Neural cell (in vitro differentiated cells): ENCODE measurements around the gene SEPTIN5. TPM values are rescaled to one million over a fixed set of nuclear protein-coding genes. Genes with fewer than 3 reads are reported as not detected.

Experiments used
- H2AFZ ChIP-seq: fragments of 200-600, 300-800 bp; sonication (generic), shearing (Covaris generic); 2 replicates; pipeline ENCODE4 v1.6.0; 2014; ENCODE audit warnings: low read depth, mild to moderate bottlenecking, antibody characterized with exemption, low read length, moderate library complexity
- H3F3A ChIP-seq: fragments of 200-600 bp; shearing (Covaris generic); 2 replicates; pipeline ENCODE4 v1.6.1; 2016; ENCODE audit warnings: mild to moderate bottlenecking, moderate library complexity, mixed read lengths, antibody characterized with exemption, low read length; ENCODE audit not compliant: insufficient read depth, poor library complexity, severe bottlenecking
- H3K27ac ChIP-seq: fragments of 200-600, 300-800 bp; sonication (generic), shearing (Covaris generic); 2 replicates; pipeline ENCODE4 v1.5.1; 2014; ENCODE audit warnings: mild to moderate bottlenecking, low read length, moderate library complexity
- H3K27me3 ChIP-seq: fragments of 300-800, 200-600 bp; sonication (generic), shearing (Covaris generic); 2 replicates; pipeline ENCODE4 v1.6.0; 2014; ENCODE audit warnings: mild to moderate bottlenecking, low read depth, low read length, moderate library complexity; ENCODE audit not compliant: insufficient read depth
- H3K36me3 ChIP-seq: fragments of 300-800, 200-600 bp; sonication (generic), shearing (Covaris generic); 2 replicates; pipeline ENCODE4 v1.5.1; 2014; ENCODE audit warnings: mild to moderate bottlenecking, antibody characterized with exemption, low read length, moderate library complexity; ENCODE audit not compliant: insufficient read depth
- H3K4me2 ChIP-seq: fragments of 300-800, 200-600 bp; sonication (generic), shearing (Covaris generic); 2 replicates; pipeline ENCODE4 v1.6.0; 2014; ENCODE audit warnings: mild to moderate bottlenecking, low read length
- H3K4me3 ChIP-seq: fragments of 300-800, 200-600 bp; sonication (generic), shearing (Covaris generic); 2 replicates; pipeline ENCODE4 v1.5.1; 2014; ENCODE audit warnings: mild to moderate bottlenecking, low read length, moderate library complexity
- H3K79me2 ChIP-seq: fragments of 200-600 bp; shearing (Covaris generic); replicated peaks from 2 replicates; pipeline ENCODE4 v1.6.0; 2014; ENCODE audit warnings: mild to moderate bottlenecking, low read length, moderate library complexity; ENCODE audit not compliant: insufficient read depth
- H3K9ac ChIP-seq: fragments of 300-800, 200-600 bp; sonication (generic), shearing (Covaris generic); 2 replicates; pipeline ENCODE4 v1.6.1; 2016; ENCODE audit warnings: mild to moderate bottlenecking, low read length, mixed read lengths
- H3K9me2 ChIP-seq: fragments of 200-600 bp; shearing (Covaris generic); 2 replicates; pipeline ENCODE4 v1.6.1; 2016; ENCODE audit warnings: mild to moderate bottlenecking, low read length, mixed read lengths; ENCODE audit not compliant: insufficient read depth
- H3K9me3 ChIP-seq: fragments of 200-600, 300-800 bp; sonication (generic), shearing (Covaris generic); 2 replicates; pipeline ENCODE4 v1.6.1; 2016; ENCODE audit warnings: mild to moderate bottlenecking, mixed run types, low read length, moderate library complexity, mixed read lengths
- H4K20me1 ChIP-seq: fragments of 200-600 bp; shearing (Covaris generic); 2 replicates; pipeline ENCODE4 v1.6.1; 2016; ENCODE audit warnings: mild to moderate bottlenecking, mixed run types; ENCODE audit not compliant: insufficient read depth
- EP300 ChIP-seq: fragments of 450-650 bp; conservative IDR thresholded peaks from 2 replicates; pipeline ENCODE4 v1.6.1; 2014; ENCODE audit warnings: antibody characterized with exemption, mild to moderate bottlenecking, moderate library complexity; ENCODE audit not compliant: poor library complexity, severe bottlenecking
- EZH2 ChIP-seq: fragments of 200-600, 300-800 bp; shearing (Covaris generic), sonication (generic); IDR thresholded peaks from 2 replicates; pipeline ENCODE4 v1.6.1; 2014; ENCODE audit warnings: antibody characterized with exemption, low read length, borderline replicate concordance, mild to moderate bottlenecking; ENCODE audit not compliant: insufficient read depth, poor library complexity, severe bottlenecking
- MXI1 ChIP-seq: fragments of 450-650 bp; conservative IDR thresholded peaks from 2 replicates; pipeline ENCODE4 v1.6.1; 2014; ENCODE audit warnings: antibody characterized with exemption, mild to moderate bottlenecking; ENCODE audit not compliant: poor library complexity, severe bottlenecking
- POLR2AphosphoS5 ChIP-seq: IDR thresholded peaks from 2 replicates; pipeline ENCODE4 v1.6.1; 2012
- RAD21 ChIP-seq: fragments of 450-650 bp; conservative IDR thresholded peaks from 2 replicates; pipeline ENCODE4 v1.6.1; 2014; ENCODE audit warnings: antibody characterized with exemption, mild to moderate bottlenecking, moderate library complexity
- SMC3 ChIP-seq: fragments of 450-650 bp; conservative IDR thresholded peaks from 2 replicates; pipeline ENCODE4 v1.6.1; 2014; ENCODE audit warnings: antibody characterized with exemption, mild to moderate bottlenecking, moderate library complexity; ENCODE audit not compliant: poor library complexity
- TAF1 ChIP-seq: IDR thresholded peaks from 2 replicates; pipeline ENCODE4 v1.6.1; 2012; ENCODE audit warnings: low read depth
- polyA plus RNA-seq: library from polyadenylated mRNA; depleted of rRNA; stranded (reverse); fragments of >200 nt; gene quantifications from 2 replicates; pipeline ENCODE4 v1.2.3, GENCODE V29; 2014
- TF ChIP-seq, protein P1 (sequence below): fragments of 450-650 bp; IDR thresholded peaks from 2 replicates; pipeline ENCODE4 v1.5.1; 2014; ENCODE audit warnings: antibody characterized with exemption, mild to moderate bottlenecking, moderate library complexity; ENCODE audit not compliant: poor library complexity, severe bottlenecking
- TF ChIP-seq, protein P2 (sequence below): IDR thresholded peaks from 2 replicates; pipeline ENCODE4 v1.6.1; 2012; ENCODE audit warnings: borderline replicate concordance

SEPTIN5 gene
- polyA plus RNA-seq, 1 donor from 2014 or later: 166 TPM

DNA sequence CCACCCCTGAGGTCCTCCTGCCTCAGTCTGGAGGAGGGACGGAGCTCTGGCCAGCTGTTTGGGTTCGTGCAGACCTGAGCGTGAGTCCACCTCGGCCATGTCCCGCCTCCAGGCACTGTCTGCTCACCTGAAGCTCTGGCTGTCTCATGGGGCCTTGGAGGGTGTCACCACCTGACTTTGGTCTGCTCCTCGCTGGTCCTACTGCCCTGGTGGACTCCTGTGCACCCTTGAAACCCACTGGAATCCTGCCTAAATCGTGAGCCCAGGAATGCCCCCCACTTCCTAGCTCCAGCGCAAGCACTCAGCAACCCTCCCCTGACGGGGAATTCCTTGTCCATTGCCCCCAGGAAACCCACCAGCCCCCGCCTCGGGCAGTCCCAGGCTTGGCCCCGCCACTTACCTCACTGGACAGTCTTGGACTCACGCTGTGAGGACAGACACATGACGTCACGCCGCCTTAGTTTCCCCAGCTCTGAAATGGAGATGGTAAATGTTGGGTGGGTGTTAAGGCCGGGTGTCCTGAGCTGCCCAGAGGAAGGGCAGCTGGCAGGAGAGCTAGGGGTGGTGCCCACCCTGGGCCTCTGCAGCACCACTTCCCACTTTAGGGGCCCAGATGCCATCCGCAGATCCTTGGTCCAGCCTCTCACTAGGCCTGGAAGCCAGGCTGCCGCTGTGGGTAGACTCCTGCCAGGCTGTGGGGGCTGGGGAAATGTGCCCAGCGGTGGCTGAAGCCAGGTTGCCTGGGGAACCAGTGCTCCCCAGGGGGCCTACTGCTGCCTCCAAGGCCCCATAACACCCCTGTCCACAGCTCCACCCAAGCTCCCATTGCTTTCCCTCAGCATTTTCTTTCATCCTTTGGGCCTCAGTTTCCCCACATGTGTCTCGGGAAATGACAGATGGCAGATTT is 28.1 kb downstream of the SEPTIN5 start:
- H3F3A ChIP-seq: no peaks in the 10 kb centered on the region
- H3K9me2 ChIP-seq: no peaks in the 10 kb centered on the region
- TF ChIP-seq EP300 (no peak), POLR2AphosphoS5 (no peak), MXI1 (no peak), SMC3 (no peak), RAD21 (no peak), TAF1 (no peak), EZH2 (no peak)
- TF ChIP-seq, protein P1, sequence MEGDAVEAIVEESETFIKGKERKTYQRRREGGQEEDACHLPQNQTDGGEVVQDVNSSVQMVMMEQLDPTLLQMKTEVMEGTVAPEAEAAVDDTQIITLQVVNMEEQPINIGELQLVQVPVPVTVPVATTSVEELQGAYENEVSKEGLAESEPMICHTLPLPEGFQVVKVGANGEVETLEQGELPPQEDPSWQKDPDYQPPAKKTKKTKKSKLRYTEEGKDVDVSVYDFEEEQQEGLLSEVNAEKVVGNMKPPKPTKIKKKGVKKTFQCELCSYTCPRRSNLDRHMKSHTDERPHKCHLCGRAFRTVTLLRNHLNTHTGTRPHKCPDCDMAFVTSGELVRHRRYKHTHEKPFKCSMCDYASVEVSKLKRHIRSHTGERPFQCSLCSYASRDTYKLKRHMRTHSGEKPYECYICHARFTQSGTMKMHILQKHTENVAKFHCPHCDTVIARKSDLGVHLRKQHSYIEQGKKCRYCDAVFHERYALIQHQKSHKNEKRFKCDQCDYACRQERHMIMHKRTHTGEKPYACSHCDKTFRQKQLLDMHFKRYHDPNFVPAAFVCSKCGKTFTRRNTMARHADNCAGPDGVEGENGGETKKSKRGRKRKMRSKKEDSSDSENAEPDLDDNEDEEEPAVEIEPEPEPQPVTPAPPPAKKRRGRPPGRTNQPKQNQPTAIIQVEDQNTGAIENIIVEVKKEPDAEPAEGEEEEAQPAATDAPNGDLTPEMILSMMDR: no peak
- TF ChIP-seq, protein P2, sequence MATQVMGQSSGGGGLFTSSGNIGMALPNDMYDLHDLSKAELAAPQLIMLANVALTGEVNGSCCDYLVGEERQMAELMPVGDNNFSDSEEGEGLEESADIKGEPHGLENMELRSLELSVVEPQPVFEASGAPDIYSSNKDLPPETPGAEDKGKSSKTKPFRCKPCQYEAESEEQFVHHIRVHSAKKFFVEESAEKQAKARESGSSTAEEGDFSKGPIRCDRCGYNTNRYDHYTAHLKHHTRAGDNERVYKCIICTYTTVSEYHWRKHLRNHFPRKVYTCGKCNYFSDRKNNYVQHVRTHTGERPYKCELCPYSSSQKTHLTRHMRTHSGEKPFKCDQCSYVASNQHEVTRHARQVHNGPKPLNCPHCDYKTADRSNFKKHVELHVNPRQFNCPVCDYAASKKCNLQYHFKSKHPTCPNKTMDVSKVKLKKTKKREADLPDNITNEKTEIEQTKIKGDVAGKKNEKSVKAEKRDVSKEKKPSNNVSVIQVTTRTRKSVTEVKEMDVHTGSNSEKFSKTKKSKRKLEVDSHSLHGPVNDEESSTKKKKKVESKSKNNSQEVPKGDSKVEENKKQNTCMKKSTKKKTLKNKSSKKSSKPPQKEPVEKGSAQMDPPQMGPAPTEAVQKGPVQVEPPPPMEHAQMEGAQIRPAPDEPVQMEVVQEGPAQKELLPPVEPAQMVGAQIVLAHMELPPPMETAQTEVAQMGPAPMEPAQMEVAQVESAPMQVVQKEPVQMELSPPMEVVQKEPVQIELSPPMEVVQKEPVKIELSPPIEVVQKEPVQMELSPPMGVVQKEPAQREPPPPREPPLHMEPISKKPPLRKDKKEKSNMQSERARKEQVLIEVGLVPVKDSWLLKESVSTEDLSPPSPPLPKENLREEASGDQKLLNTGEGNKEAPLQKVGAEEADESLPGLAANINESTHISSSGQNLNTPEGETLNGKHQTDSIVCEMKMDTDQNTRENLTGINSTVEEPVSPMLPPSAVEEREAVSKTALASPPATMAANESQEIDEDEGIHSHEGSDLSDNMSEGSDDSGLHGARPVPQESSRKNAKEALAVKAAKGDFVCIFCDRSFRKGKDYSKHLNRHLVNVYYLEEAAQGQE: no peak
- H3K9ac ChIP-seq: no peak overlapping the region
- no peak overlapping the region for H3K27ac ChIP-seq
- no peaks in the 10 kb centered on the region for H3K36me3 ChIP-seq
- H2AFZ ChIP-seq: no peak overlapping the region
- no peaks in the 10 kb centered on the region for H3K9me3 ChIP-seq
- H3K27me3 ChIP-seq: no peaks in the 10 kb centered on the region
- no peaks in the 10 kb centered on the region for H3K79me2 ChIP-seq
- H3K4me3 ChIP-seq: no peak overlapping the region
- H3K4me2 ChIP-seq: no peak overlapping the region
- no peaks in the 10 kb centered on the region for H4K20me1 ChIP-seq

DNA sequence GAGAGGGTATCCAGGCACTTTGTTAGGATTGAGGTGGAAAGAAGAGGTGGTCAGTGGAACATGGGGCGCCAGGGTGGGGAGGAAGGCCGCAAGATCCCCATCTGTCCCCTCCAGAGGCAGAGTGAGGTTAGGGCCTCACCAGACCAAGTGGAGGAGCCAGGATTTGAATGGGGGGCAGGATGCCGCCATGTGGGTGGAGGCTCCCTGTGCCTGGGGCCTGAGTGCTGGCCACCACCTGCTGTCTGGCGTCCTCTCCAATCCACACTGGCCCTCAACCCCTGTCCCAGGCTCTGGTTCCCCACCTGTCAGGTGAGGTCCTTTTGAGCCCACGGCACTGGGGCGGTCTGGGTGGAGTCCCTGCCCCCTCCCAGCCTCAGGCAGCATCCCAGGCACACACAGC is 28.8 kb downstream of the SEPTIN5 start:
- no peaks in the 10 kb centered on the region for H4K20me1 ChIP-seq
- no peaks in the 10 kb centered on the region for H3K9me2 ChIP-seq
- no peaks in the 10 kb centered on the region for H3F3A ChIP-seq
- H3K4me3 ChIP-seq: no peak overlapping the region
- H3K27ac ChIP-seq: no peak overlapping the region
- no peak overlapping the region for H3K4me2 ChIP-seq
- no peaks in the 10 kb centered on the region for H3K27me3 ChIP-seq
- H3K9me3 ChIP-seq: no peaks in the 10 kb centered on the region
- TF ChIP-seq, protein P1: no peak
- no peak for TF ChIP-seq EZH2
- TF ChIP-seq, protein P2: no peak
- TF ChIP-seq EP300: no peak
- TF ChIP-seq MXI1: no peak
- no peak for TF ChIP-seq TAF1
- no peak for TF ChIP-seq POLR2AphosphoS5
- no peak for TF ChIP-seq RAD21
- H3K79me2 ChIP-seq: no peaks in the 10 kb centered on the region
- no peaks in the 10 kb centered on the region for H3K36me3 ChIP-seq
- H3K9ac ChIP-seq: no peak overlapping the region
- no peak overlapping the region for H2AFZ ChIP-seq
